Omental fat pad (tissue), 4 donors: ENCODE measurements around the gene GASK1B. TPM values are rescaled to one million over a fixed set of nuclear protein-coding genes. Genes with fewer than 3 reads are reported as not detected.

Experiments used
- ATAC-seq: fragments of 150-250 bp; one replicate; pipeline ENCODE4 v1.9.1; 2016; ENCODE audit warnings: mild to moderate bottlenecking, moderate library complexity; ENCODE audit not compliant: low FRiP score
- DNase-seq: peaks from one replicate; pipeline ENCODE4 v3.0.0-alpha.2; 2019; ENCODE audit warnings: low spot score
- total RNA-seq, 4 donors: library from RNA; depleted of rRNA; stranded (reverse); fragments of >200 nt; gene quantifications; one replicate each; pipeline ENCODE4 v1.1.0, GENCODE V29; 2016
- TF ChIP-seq, protein P1 (sequence below), 3 donors: fragments of 450-650 bp; IDR thresholded peaks; one replicate each; pipeline ENCODE4 v1.5.1; 2016 to 2017; ENCODE audit warnings: antibody characterized with exemption in 3 of 3, mild to moderate bottlenecking in 3 of 3, moderate library complexity in 2 of 3

The GASK1B gene
- total RNA-seq, 4 donors from 2014 or later = 50.2 to 94.2 (median 64.8) TPM

DNA sequence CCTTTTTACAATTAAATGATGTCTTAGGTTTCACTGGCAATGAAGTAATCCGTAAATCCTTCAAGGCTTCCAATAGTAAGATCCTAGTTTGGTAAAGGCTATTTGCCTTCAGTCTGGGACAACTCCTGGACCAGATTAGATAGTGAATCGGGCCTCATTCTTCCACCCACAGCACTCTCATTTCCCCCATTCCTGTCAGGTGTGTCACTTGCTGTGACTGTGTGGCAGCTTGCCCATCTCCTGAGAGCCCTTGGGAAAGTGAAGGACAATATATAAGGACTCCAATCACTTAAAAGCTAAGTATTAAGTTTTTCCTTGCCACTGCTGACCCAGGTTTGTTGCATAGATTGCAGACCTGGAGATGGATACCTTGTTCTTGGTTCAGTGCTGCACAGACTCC, 3.3 kb upstream of the GASK1B start:
- DNase-seq = no peak
- TF ChIP-seq, protein P1, sequence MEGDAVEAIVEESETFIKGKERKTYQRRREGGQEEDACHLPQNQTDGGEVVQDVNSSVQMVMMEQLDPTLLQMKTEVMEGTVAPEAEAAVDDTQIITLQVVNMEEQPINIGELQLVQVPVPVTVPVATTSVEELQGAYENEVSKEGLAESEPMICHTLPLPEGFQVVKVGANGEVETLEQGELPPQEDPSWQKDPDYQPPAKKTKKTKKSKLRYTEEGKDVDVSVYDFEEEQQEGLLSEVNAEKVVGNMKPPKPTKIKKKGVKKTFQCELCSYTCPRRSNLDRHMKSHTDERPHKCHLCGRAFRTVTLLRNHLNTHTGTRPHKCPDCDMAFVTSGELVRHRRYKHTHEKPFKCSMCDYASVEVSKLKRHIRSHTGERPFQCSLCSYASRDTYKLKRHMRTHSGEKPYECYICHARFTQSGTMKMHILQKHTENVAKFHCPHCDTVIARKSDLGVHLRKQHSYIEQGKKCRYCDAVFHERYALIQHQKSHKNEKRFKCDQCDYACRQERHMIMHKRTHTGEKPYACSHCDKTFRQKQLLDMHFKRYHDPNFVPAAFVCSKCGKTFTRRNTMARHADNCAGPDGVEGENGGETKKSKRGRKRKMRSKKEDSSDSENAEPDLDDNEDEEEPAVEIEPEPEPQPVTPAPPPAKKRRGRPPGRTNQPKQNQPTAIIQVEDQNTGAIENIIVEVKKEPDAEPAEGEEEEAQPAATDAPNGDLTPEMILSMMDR (IDR thresholded peaks at IDR 0.05) = no peak
- no peak for ATAC-seq

DNA sequence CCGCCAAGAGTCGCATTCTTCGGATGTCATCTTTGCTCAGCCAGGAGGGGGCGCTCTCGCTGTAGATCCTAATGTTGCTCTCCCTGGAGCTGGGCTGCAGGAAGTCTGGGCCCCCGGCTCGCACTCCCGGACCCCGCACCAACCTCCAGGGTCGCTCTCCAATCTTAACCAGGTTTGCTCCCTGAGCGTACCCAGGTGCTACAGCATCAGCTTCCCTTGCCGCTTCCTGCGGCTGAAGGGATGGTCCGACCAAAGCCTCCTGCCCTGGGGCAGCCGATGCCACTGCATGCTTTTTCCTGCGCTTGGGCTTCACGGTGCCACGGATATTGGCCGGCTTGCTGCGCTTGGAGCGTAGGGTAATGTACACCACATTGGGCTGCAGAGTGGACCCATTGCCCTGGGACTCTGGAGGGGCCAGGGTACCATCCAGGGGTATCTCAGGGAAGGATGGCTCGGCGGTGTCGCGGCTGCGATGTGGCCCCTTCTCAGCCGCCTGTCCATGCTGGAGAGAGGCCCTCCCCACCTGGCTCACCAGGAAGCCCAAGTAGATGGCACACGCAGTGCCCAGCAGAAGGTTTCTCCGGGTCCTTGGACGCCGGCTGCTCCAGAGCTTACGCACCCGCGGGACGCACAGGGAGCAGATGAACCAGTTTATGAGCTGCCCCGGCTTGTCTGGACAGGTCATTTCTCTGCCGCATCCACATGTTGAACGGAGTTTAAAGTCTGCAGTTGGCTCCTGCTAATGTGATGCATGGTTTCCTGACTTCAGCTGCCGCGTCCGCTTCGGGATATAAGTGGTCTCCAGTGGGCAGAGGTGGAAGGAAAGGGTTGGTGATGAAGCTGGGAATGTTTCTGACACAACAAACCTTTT, 1.9 kb downstream of the GASK1B start:
- TF ChIP-seq, protein P1 (IDR thresholded peaks at IDR 0.05) = no peak
- ATAC-seq (peak; percentile 52), DNase-seq (peak; percentile 35)

DNA sequence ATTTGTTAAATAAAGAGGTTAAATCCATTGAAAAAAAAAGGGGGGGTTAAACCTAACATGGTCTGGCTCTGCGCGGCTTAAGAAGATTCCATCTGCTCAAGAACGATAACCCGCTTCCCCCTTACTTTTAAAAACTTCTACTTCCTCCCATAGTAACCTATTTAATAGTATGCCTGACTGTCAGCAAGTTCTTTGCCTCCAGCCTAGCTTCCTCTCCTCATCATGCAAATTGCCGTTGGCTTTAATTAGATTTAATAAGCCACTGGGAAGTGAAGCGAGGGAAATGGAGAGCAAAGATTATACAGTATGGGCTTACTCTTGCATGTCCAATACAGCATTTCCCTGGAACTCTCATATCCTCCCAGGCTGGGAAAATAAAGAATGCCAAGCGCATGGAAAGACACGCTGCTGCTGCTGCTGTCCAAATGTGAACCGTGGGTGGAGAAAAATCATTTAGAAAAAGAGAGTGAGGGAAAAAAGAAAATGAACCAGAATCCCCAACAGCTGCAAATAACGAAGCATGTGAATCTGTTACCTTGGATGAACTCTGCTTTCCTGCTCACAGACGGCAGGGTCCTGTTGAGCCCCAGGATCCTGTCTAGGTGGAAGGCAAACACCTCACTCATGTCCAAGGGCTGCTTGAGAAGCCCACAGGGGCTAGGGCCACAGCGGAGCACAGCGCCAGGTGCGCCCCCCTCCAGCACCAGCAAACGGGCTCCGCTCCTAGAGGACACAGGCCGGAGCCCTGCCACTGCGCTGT, 2.7 kb downstream of the GASK1B start:
- DNase-seq (no peak), ATAC-seq (no peak)
- TF ChIP-seq, protein P1 (IDR thresholded peaks at IDR 0.05) = no peak

DNA sequence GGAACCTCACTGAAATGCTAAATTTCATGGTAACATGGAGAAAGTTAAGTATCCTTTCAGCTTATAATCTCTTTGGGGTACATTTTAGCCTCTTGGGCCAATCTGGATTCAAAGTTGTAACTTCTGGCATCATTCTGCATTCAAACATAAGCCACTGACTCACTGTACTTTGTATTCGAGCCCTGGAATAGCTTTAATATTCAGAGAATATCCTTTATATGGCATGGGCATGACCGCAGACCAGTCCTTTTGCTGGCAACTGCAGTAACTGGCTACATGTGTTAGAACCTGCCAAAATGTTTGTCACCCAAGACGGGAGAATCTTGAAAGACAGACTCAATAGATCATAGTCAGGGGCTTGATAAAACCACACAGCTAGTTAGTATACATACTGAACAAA, 3.3 kb downstream of the GASK1B start:
- ATAC-seq (no peak), DNase-seq (no peak)
- TF ChIP-seq, protein P1 (IDR thresholded peaks at IDR 0.05) = no peak

DNA sequence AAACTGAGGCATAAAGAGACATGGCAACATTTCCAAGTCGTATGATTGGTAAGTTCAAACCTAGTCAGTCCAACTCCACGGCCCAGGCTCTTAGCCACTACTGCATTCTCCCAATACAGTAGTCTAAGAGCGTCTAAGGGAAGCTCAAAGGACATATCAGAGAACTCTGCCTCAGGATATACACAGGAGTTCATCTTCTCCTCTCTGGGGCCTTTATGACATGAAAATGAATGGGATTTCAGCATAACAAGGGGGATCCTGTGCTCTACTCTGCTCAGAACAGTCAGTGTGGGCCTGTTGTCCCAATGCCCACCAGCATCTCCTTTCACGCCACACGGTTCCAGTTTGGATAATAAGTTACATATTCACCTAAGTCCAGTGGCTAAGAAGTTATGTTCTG, 4.2 kb downstream of the GASK1B start:
- TF ChIP-seq, protein P1 (IDR thresholded peaks at IDR 0.05) = no peak
- DNase-seq (no peak), ATAC-seq (no peak)

DNA sequence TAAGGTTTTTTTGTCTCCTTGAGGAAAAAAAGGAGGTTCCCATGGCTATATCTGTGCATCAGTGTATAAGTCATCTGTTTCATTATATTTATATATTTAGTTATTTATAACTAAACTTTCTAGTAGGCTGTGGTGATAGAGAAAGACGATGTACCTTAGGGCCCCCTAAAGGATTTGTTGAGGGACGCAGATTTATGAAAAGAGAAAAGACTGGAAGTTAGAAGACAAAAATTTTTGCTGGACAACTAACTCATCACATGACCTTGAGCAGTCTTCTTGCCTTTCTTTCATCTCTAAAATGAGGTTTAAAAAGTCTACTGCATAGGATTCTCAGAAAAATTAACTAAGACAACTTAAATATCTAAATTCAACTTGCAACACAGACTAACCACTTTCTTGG, 6.1 kb downstream of the GASK1B start:
- DNase-seq (no peak), ATAC-seq (no peak)
- TF ChIP-seq, protein P1 (IDR thresholded peaks at IDR 0.05) = no peak
